Breast epithelium (tissue), 4 donors: Measurements from ENCODE around the gene TUBGCP2. TPM values are rescaled to one million over a fixed set of nuclear protein-coding genes. Genes with fewer than 3 reads are reported as not detected.

Source experiments
- DNase-seq, 2 donors: peaks; one replicate each; pipeline ENCODE4 v3.0.0-alpha.2; 2019; ENCODE audit warnings: low spot score in 2 of 2
- H3K27ac ChIP-seq, 2 donors: fragments of 200-600 bp; sonication (generic) in 1 of 2; one replicate each; pipeline ENCODE4 v1.5.1; 2016 to 2019; ENCODE audit warnings: mild to moderate bottlenecking in 1 of 2
- H3K27me3 ChIP-seq, 2 donors: fragments of 200-600 bp; sonication (generic) in 1 of 2; one replicate each; pipeline versions ENCODE4 v1.5.1 to v1.6.0; 2017 to 2019; ENCODE audit warnings: control low read depth in 1 of 2, mild to moderate bottlenecking in 1 of 2
- H3K36me3 ChIP-seq: fragments of 200-600 bp; one replicate; pipeline ENCODE4 v1.5.1; 2019
- H3K4me1 ChIP-seq, 2 donors: fragments of 200-600 bp; sonication (generic); one replicate each; pipeline ENCODE4 v1.5.1; 2016 to 2019; ENCODE audit warnings: control low read depth in 1 of 2
- H3K4me3 ChIP-seq, 3 donors: fragments of 200-600 bp; sonication (generic); 1 replicate in 2 of 3; 2 replicates in 1 of 3; pipeline ENCODE4 v1.5.1; 2016 to 2019; ENCODE audit warnings: mild to moderate bottlenecking in 3 of 3, moderate library complexity in 2 of 3
- H3K9me3 ChIP-seq, 2 donors: fragments of 200-600 bp; sonication (generic) in 1 of 2; one replicate each; pipeline ENCODE4 v1.5.1; 2016 to 2019; ENCODE audit warnings: control low read depth in 1 of 2
- CTCF ChIP-seq, 3 donors: fragments of 450-650 bp; IDR thresholded peaks; one replicate each; pipeline ENCODE4 v1.5.1; 2016 to 2017; ENCODE audit warnings: antibody characterized with exemption in 3 of 3, mild to moderate bottlenecking in 3 of 3, moderate library complexity in 3 of 3
- POLR2A ChIP-seq: fragments of 450-650 bp; IDR thresholded peaks from one replicate; pipeline ENCODE4 v1.6.1; 2016; ENCODE audit warnings: antibody characterized with exemption, mild to moderate bottlenecking, moderate library complexity
- POLR2AphosphoS5 ChIP-seq, 3 donors: sonication (generic); formaldehyde crosslinking; IDR thresholded peaks; one replicate each; pipeline ENCODE4 v1.6.1; 2017; ENCODE audit warnings: antibody characterized with exemption in 3 of 3
- intact Hi-C: fragments of 100-400 bp; cut with DNase I; formaldehyde crosslinking; loops from one replicate; pipeline ENCODE4 v1.15.1; 2023; ENCODE audit warnings: low total_unique reads
- total RNA-seq, 3 donors: library from RNA; depleted of rRNA; stranded (reverse); fragments of >200 nt; gene quantifications; one replicate each; pipeline ENCODE4 v1.1.0, GENCODE V29; 2016

TUBGCP2 gene
- total RNA-seq, 3 donors from 2014 or later = 33.6 to 40.0 (median 39.5) TPM

- H3K4me1 ChIP-seq = no peaks in the 10 kb centered on the region
- peaks cover 6 to 57% of the 10 kb centered on the region in 2 donors for H3K27me3 ChIP-seq
- no peak overlapping the region for H3K4me3 ChIP-seq
- no peaks in the 10 kb centered on the region for H3K36me3 ChIP-seq
- no peak for DNase-seq
- no peak for TF ChIP-seq CTCF (IDR thresholded peaks at IDR 0.05)
- no peak for TF ChIP-seq POLR2A
- TF ChIP-seq POLR2AphosphoS5 (IDR thresholded peaks at IDR 0.05) = no peak
- no peak overlapping the region for H3K27ac ChIP-seq
- no peaks in the 10 kb centered on the region for H3K9me3 ChIP-seq
- intact Hi-C loops = no loop called here
Measured at GRCh38 chr10:133347710-133348517, 39.2 kb upstream of the TUBGCP2 start.

GRCh38 chr10:133346413-133346812 is 37.7 kb upstream of the TUBGCP2 start:
- Histone ChIP-seq H3K36me3 (no peaks in the 10 kb centered on the region), H3K4me3 (no peak overlapping the region), H3K4me1 (no peaks in the 10 kb centered on the region), H3K27ac (no peak overlapping the region), H3K27me3 (peaks cover 6 to 70% of the 10 kb centered on the region in 2 donors), H3K9me3 (no peaks in the 10 kb centered on the region)
- DNase-seq = no peak
- TF ChIP-seq POLR2AphosphoS5 (IDR thresholded peaks at IDR 0.05) (no peak), POLR2A (no peak), CTCF (IDR thresholded peaks at IDR 0.05) (no peak)
- intact Hi-C loops = no loop called here

GRCh38 chr10:133344236-133344635 is 35.6 kb upstream of the TUBGCP2 start:
- no peaks in the 10 kb centered on the region for H3K9me3 ChIP-seq
- DNase-seq = no peak
- TF ChIP-seq POLR2AphosphoS5 (IDR thresholded peaks at IDR 0.05) = no peak
- no peak for TF ChIP-seq CTCF (IDR thresholded peaks at IDR 0.05)
- no peak for TF ChIP-seq POLR2A
- H3K27me3 ChIP-seq = peaks cover 6 to 82% of the 10 kb centered on the region in 2 donors
- no peak overlapping the region for H3K27ac ChIP-seq
- no peak overlapping the region for H3K4me3 ChIP-seq
- no peaks in the 10 kb centered on the region for H3K4me1 ChIP-seq
- intact Hi-C loops = no loop called here
- no peaks in the 10 kb centered on the region for H3K36me3 ChIP-seq

- DNase-seq = no peak
- intact Hi-C loops = no loop called here
- Histone ChIP-seq H3K27ac (no peak overlapping the region), H3K4me1 (no peaks in the 10 kb centered on the region), H3K27me3 (peaks cover 6 to 89% of the 10 kb centered on the region in 2 donors), H3K36me3 (no peaks in the 10 kb centered on the region), H3K9me3 (no peaks in the 10 kb centered on the region), H3K4me3 (no peak overlapping the region)
- no peak for TF ChIP-seq POLR2AphosphoS5 (IDR thresholded peaks at IDR 0.05)
Measured at GRCh38 chr10:133343558-133343957, 34.9 kb upstream of the TUBGCP2 start.

GRCh38 chr10:133342942-133343341 is 34.3 kb upstream of the TUBGCP2 start:
- no peaks in the 10 kb centered on the region for H3K4me1 ChIP-seq
- no peak overlapping the region for H3K4me3 ChIP-seq
- no peaks in the 10 kb centered on the region for H3K9me3 ChIP-seq
- H3K36me3 ChIP-seq = no peaks in the 10 kb centered on the region
- intact Hi-C loops = no loop called here
- no peak for DNase-seq
- TF ChIP-seq POLR2AphosphoS5 (IDR thresholded peaks at IDR 0.05) (no peak), POLR2A (no peak), CTCF (IDR thresholded peaks at IDR 0.05) (no peak)
- no peak overlapping the region for H3K27ac ChIP-seq
- H3K27me3 ChIP-seq = peaks cover 6 to 91% of the 10 kb centered on the region in 2 donors
